Measurements from ENCODE around the gene RETREG1. TPM values are rescaled to one million over a fixed set of nuclear protein-coding genes. Genes with fewer than 3 reads are reported as not detected.

Gene RETREG1
- total and polyA plus RNA-seq, 9 donors: 1.0 to 20.0 (median 4.0) TPM

GRCh38 chr5:16548812-16549211, 68.0 kb downstream of the RETREG1 start:
- Histone ChIP-seq H3K4me3 (no peak overlapping the region), H3K27me3 (no peaks in the 10 kb centered on the region), H3K27ac (no peak overlapping the region), H3K4me1 (ENCODE audit: insufficient read depth) (no peaks in the 10 kb centered on the region), H3K36me3 (no peaks in the 10 kb centered on the region), H3K9me3 (no peaks in the 10 kb centered on the region)
- WGBS, 3 donors: 74 to 91% (median 82%) methylated on average over 3 of the region's 3 CpGs
- no peak for DNase-seq
- TF ChIP-seq CTCF (IDR thresholded peaks at IDR 0.05): no peak
- no peak for TF ChIP-seq POLR2A (IDR thresholded peaks at IDR 0.05)
- no peak for TF ChIP-seq EP300 (IDR thresholded peaks at IDR 0.05)
- intact Hi-C loops (cut with DNase I): no loop called here

GRCh38 chr5:16548115-16548514, 68.7 kb downstream of the RETREG1 start:
- Histone ChIP-seq H3K4me1 (ENCODE audit: insufficient read depth) (no peaks in the 10 kb centered on the region), H3K27me3 (no peaks in the 10 kb centered on the region), H3K4me3 (no peak overlapping the region), H3K36me3 (no peaks in the 10 kb centered on the region), H3K27ac (no peak overlapping the region), H3K9me3 (no peaks in the 10 kb centered on the region)
- 94 to 98% (median 95%) methylated on average over 2 of the region's 2 CpGs for WGBS, 3 donors
- DNase-seq: no peak
- no peak for TF ChIP-seq EP300 (IDR thresholded peaks at IDR 0.05)
- TF ChIP-seq POLR2A (IDR thresholded peaks at IDR 0.05): no peak
- TF ChIP-seq CTCF (IDR thresholded peaks at IDR 0.05): no peak
- intact Hi-C loops (cut with DNase I): no loop called here

GRCh38 chr5:16547200-16547842, 69.5 kb downstream of the RETREG1 start:
- H3K27ac ChIP-seq: no peak overlapping the region
- no peak for DNase-seq
- no peaks in the 10 kb centered on the region for H3K4me1 ChIP-seq (ENCODE audit: insufficient read depth)
- no peaks in the 10 kb centered on the region for H3K36me3 ChIP-seq
- no peak for TF ChIP-seq EP300 (IDR thresholded peaks at IDR 0.05)
- TF ChIP-seq CTCF (IDR thresholded peaks at IDR 0.05): no peak
- TF ChIP-seq POLR2A (IDR thresholded peaks at IDR 0.05): no peak
- WGBS, 3 donors: 64 to 73% (median 64%) methylated on average over 8 of the region's 8 CpGs
- intact Hi-C loops (cut with DNase I): no loop called here
- no peaks in the 10 kb centered on the region for H3K27me3 ChIP-seq
- no peak overlapping the region for H3K4me3 ChIP-seq
- no peaks in the 10 kb centered on the region for H3K9me3 ChIP-seq

GRCh38 chr5:16546732-16547131, 70.1 kb downstream of the RETREG1 start:
- H3K4me1 ChIP-seq (ENCODE audit: insufficient read depth): no peaks in the 10 kb centered on the region
- TF ChIP-seq POLR2A (IDR thresholded peaks at IDR 0.05) (no peak), EP300 (IDR thresholded peaks at IDR 0.05) (no peak), CTCF (IDR thresholded peaks at IDR 0.05) (no peak)
- H3K27ac ChIP-seq: no peak overlapping the region
- no peaks in the 10 kb centered on the region for H3K36me3 ChIP-seq
- no peak overlapping the region for H3K4me3 ChIP-seq
- no peaks in the 10 kb centered on the region for H3K27me3 ChIP-seq
- intact Hi-C loops (cut with DNase I): no loop called here
- 61 to 75% (median 72%) methylated on average over 4 of the region's 4 CpGs for WGBS, 3 donors
- no peaks in the 10 kb centered on the region for H3K9me3 ChIP-seq
- no peak for DNase-seq
